HepG2 (cell line): ENCODE measurements around the gene NABP2. TPM values are rescaled to one million over a fixed set of nuclear protein-coding genes. Genes with fewer than 3 reads are reported as not detected.
A peak's percentile ranks its signal among the peaks of the same experiment; 100 is the strongest.

Source experiments
- ARNT ChIP-seq: fragments of 450-650 bp; IDR thresholded peaks from 2 replicates; pipeline ENCODE4 v1.6.1; 2017
- ATM ChIP-seq: fragments of 450-650 bp; IDR thresholded peaks from 2 replicates; pipeline ENCODE4 v1.7.1; 2017; ENCODE audit warnings: mild to moderate bottlenecking, borderline replicate concordance
- BRD4 ChIP-seq: sonication (generic); formaldehyde crosslinking; IDR thresholded peaks from 2 replicates; pipeline ENCODE4 v1.4.0; 2020; ENCODE audit warnings: missing genetic modification reagents
- CBX2 ChIP-seq, 2 experiments: fragments of 200-600 bp in 1 of 2; sonication (generic); formaldehyde crosslinking in 1 of 2; IDR thresholded peaks; 2 replicates each; pipeline versions ENCODE4 v1.7.0 to v1.8.1; 2018 to 2022; ENCODE audit warnings: low read depth in 2 of 2, low read length in 1 of 2, mild to moderate bottlenecking in 1 of 2, missing genetic modification reagents in 1 of 2
- PAF1 ChIP-seq: IDR thresholded peaks from 2 replicates; pipeline ENCODE4 v1.6.1; 2016; ENCODE audit warnings: missing genetic modification reagents, missing compliant biosample characterization
- PCBP1 ChIP-seq: fragments of 200-400 bp; formaldehyde crosslinking; IDR thresholded peaks from 2 replicates; pipeline ENCODE4 v1.6.1; 2017; ENCODE audit warnings: mild to moderate bottlenecking, low read depth, low read length, borderline replicate concordance
- PHF8 ChIP-seq: sonication (generic); formaldehyde crosslinking; IDR thresholded peaks from 2 replicates; pipeline ENCODE4 v1.5.0; 2020; ENCODE audit warnings: missing genetic modification reagents
- POLR2AphosphoS5 ChIP-seq: IDR thresholded peaks from 2 replicates; pipeline ENCODE4 v1.6.1; 2012; ENCODE audit warnings: low read depth, low read length
- REPIN1 ChIP-seq: sonication (generic); formaldehyde crosslinking; IDR thresholded peaks from 2 replicates; pipeline ENCODE4 v1.8.0; 2022; ENCODE audit warnings: missing genetic modification reagents, low read depth, mild to moderate bottlenecking, borderline replicate concordance
- SP140L ChIP-seq: sonication (generic); formaldehyde crosslinking; IDR thresholded peaks from 2 replicates; pipeline ENCODE4 v1.4.0; 2020; ENCODE audit warnings: missing genetic modification reagents, borderline replicate concordance
- XRCC5 ChIP-seq: fragments of 200-400 bp; formaldehyde crosslinking; optimal IDR thresholded peaks from 2 replicates; pipeline ENCODE3; 2017; ENCODE audit warnings: mild to moderate bottlenecking, low read length
- ZNF549 ChIP-seq: sonication (generic); formaldehyde crosslinking; IDR thresholded peaks from 2 replicates; pipeline ENCODE4 v1.5.0; 2020; ENCODE audit warnings: missing genetic modification reagents
- ZNF598 ChIP-seq: sonication (generic); formaldehyde crosslinking; IDR thresholded peaks from 2 replicates; pipeline ENCODE4 v1.5.1; 2020; ENCODE audit warnings: mild to moderate bottlenecking, missing genetic modification reagents, borderline replicate concordance
- ZNF674 ChIP-seq: sonication (generic); formaldehyde crosslinking; IDR thresholded peaks from 2 replicates; pipeline ENCODE4 v1.5.0; 2020; ENCODE audit warnings: low read depth, mild to moderate bottlenecking, missing genetic modification reagents
- ZNF788 ChIP-seq: sonication (generic); formaldehyde crosslinking; IDR thresholded peaks from 2 replicates; pipeline ENCODE4 v1.5.0; 2020; ENCODE audit warnings: mild to moderate bottlenecking, missing genetic modification reagents, borderline replicate concordance
- polyA plus RNA-seq, 8 experiments: library from polyadenylated mRNA; depleted of rRNA in 3 of 8; stranded (reverse) in 7 of 8; unstranded in 1 of 8; fragments of >200 nt; fragmentation: Illumina TruSeq in 4 of 8; extraction: Trizol in 4 of 8; gene quantifications; 2 replicates each; pipeline versions ENCODE4 v1.2.1 to v1.2.3, GENCODE V29; 2011 to 2016; ENCODE audit warnings: low read depth in 4 of 8, missing spikeins in 1 of 8, mixed read lengths in 1 of 8; ENCODE audit not compliant: insufficient read depth in 1 of 8
- total RNA-seq, 5 experiments: library from RNA; depleted of rRNA; stranded (reverse); fragments of >200 nt; fragmentation: Illumina TruSeq; extraction: Trizol; gene quantifications; 2 replicates each; pipeline ENCODE4 v1.2.3, GENCODE V29; 2016; ENCODE audit warnings: low read depth in 1 of 5
- TF ChIP-seq, protein P1 (sequence below), 2 experiments: fragments of 450-650 bp in 1 of 2; sonication (generic) in 1 of 2; formaldehyde crosslinking in 1 of 2; IDR thresholded peaks; 2 replicates each; pipeline versions ENCODE4 v1.6.1 to v1.8.0; 2016 to 2022; ENCODE audit warnings: antibody characterized with exemption in 1 of 2, mild to moderate bottlenecking in 1 of 2, missing genetic modification reagents in 1 of 2
- TF ChIP-seq, protein P2 (sequence below): IDR thresholded peaks from 2 replicates; pipeline ENCODE4 v1.6.1; 2018; ENCODE audit warnings: missing genetic modification reagents
- TF ChIP-seq, protein P3 (sequence below): sonication (generic); formaldehyde crosslinking; IDR thresholded peaks from 2 replicates; pipeline ENCODE4 v1.5.0; 2020; ENCODE audit warnings: mild to moderate bottlenecking, missing genetic modification reagents, borderline replicate concordance

Gene NABP2
- total and polyA plus RNA-seq, 2 of the 13 experiments (the other 11 are each of a cell fraction or from before 2014, with no cell fraction given): 33.2 to 35.5 TPM

DNA sequence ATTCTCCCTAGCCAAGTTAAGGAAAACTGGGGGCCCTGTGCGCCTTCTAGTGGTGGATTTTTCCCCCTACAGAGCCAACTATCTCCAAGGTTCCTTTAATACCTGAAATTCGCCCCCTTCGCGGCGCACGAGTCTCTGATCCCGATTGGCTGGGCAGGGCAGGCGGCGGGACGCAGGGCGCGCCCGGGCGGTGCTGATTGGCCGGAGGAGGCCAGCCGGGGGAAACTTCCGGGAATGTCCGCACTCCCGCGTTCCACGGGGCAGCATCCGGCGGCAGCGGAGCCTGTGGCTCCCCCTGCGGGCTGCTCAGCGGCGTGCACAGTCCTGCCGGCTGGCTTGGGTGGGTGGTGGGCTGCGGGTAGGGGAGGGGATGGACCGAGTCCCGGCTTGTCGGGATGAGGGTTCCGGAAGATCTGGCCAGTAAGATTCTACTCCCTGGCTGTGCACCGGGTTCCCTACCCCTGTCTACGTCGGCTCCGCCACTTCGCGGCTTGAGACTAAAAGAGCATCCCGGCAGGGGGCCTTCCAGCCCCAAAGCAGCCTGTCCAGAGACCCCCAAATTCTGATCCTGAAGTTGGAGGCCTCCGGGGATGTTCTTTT is at the start of gene NABP2 (continued):
- TF ChIP-seq, protein P1, sequence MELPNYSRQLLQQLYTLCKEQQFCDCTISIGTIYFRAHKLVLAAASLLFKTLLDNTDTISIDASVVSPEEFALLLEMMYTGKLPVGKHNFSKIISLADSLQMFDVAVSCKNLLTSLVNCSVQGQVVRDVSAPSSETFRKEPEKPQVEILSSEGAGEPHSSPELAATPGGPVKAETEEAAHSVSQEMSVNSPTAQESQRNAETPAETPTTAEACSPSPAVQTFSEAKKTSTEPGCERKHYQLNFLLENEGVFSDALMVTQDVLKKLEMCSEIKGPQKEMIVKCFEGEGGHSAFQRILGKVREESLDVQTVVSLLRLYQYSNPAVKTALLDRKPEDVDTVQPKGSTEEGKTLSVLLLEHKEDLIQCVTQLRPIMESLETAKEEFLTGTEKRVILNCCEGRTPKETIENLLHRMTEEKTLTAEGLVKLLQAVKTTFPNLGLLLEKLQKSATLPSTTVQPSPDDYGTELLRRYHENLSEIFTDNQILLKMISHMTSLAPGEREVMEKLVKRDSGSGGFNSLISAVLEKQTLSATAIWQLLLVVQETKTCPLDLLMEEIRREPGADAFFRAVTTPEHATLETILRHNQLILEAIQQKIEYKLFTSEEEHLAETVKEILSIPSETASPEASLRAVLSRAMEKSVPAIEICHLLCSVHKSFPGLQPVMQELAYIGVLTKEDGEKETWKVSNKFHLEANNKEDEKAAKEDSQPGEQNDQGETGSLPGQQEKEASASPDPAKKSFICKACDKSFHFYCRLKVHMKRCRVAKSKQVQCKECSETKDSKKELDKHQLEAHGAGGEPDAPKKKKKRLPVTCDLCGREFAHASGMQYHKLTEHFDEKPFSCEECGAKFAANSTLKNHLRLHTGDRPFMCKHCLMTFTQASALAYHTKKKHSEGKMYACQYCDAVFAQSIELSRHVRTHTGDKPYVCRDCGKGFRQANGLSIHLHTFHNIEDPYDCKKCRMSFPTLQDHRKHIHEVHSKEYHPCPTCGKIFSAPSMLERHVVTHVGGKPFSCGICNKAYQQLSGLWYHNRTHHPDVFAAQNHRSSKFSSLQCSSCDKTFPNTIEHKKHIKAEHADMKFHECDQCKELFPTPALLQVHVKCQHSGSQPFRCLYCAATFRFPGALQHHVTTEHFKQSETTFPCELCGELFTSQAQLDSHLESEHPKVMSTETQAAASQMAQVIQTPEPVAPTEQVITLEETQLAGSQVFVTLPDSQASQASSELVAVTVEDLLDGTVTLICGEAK (IDR thresholded peaks at IDR 0.05): 0 out of 2 replicates have a peak, but pooled peaks have one; percentile 23
- TF ChIP-seq, protein P1 (CRISPR knock-in tag; IDR thresholded peaks at IDR 0.05): no peak
- TF ChIP-seq PAF1 (CRISPR knock-in tag) (no peak), ZNF549 (no peak), ATM (no peak), POLR2AphosphoS5 (no peak; the same call in 1 of the 2 replicates), REPIN1 (peak; percentile 26; the same call in 1 of the 2 replicates), BRD4 (no peak), PCBP1 (no peak), ZNF788 (peak; percentile 84; the same call in 1 of the 2 replicates), SP140L (CRISPR knock-in tag) (no peak), XRCC5 (peak; percentile 93), CBX2 (IDR thresholded peaks at IDR 0.05; ENCODE audit: low read depth, low read length) (no peak), CBX2 (CRISPR knock-in tag; IDR thresholded peaks at IDR 0.05; ENCODE audit: low read depth) (no peak), ARNT (no peak), ZNF674 (CRISPR knock-in tag) (no peak), ZNF598 (CRISPR knock-in tag) (no peak), PHF8 (CRISPR knock-in tag) (peak; percentile 55; the same call in 1 of the 2 replicates)
- TF ChIP-seq, protein P2, sequence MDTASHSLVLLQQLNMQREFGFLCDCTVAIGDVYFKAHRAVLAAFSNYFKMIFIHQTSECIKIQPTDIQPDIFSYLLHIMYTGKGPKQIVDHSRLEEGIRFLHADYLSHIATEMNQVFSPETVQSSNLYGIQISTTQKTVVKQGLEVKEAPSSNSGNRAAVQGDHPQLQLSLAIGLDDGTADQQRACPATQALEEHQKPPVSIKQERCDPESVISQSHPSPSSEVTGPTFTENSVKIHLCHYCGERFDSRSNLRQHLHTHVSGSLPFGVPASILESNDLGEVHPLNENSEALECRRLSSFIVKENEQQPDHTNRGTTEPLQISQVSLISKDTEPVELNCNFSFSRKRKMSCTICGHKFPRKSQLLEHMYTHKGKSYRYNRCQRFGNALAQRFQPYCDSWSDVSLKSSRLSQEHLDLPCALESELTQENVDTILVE (CRISPR knock-in tag): peak; percentile 60; the same call in 1 of the 2 replicates
- TF ChIP-seq, protein P3, sequence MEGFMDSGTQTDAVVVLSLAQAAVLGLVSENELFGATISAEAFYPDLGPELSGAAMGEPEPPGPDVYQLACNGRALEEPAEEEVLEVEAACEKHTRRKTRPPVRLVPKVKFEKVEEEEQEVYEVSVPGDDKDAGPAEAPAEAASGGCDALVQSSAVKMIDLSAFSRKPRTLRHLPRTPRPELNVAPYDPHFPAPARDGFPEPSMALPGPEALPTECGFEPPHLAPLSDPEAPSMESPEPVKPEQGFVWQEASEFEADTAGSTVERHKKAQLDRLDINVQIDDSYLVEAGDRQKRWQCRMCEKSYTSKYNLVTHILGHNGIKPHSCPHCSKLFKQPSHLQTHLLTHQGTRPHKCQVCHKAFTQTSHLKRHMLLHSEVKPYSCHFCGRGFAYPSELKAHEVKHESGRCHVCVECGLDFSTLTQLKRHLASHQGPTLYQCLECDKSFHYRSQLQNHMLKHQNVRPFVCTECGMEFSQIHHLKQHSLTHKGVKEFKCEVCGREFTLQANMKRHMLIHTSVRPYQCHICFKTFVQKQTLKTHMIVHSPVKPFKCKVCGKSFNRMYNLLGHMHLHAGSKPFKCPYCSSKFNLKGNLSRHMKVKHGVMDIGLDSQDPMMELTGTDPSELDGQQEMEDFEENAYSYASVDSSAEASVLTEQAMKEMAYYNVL (CRISPR knock-in tag): no peak
